Kidney (tissue), 14 donors: Measurements from ENCODE around the gene WIF1. TPM values are rescaled to one million over a fixed set of nuclear protein-coding genes. Genes with fewer than 3 reads are reported as not detected.

Experiments
- DNase-seq, 5 donors: peaks; one replicate each; pipeline ENCODE4 v3.0.0-alpha.2; 2013 to 2020
- FAIRE-seq: peaks from 2 replicates; lab custom pipeline; 2012; peaks lifted over from hg19 to GRCh38; lab: Jason Lieb, UNC
- H3K27ac ChIP-seq, 2 donors: one replicate each; pipeline ENCODE4 v1.7.0; 2013; ENCODE audit warnings: low read depth in 2 of 2, low read length in 2 of 2, inconsistent platforms in 1 of 2
- H3K27me3 ChIP-seq: one replicate; pipeline ENCODE4 v1.7.1; 2013; ENCODE audit warnings: low read length, inconsistent platforms; ENCODE audit not compliant: control insufficient read depth, insufficient read depth
- H3K36me3 ChIP-seq, 3 donors: one replicate each; pipeline versions ENCODE4 v1.7.0 to v1.7.1; 2013; ENCODE audit warnings: low read length in 3 of 3, control low read depth in 1 of 3, inconsistent platforms in 1 of 3; ENCODE audit not compliant: insufficient read depth in 3 of 3, control insufficient read depth in 2 of 3
- H3K4me1 ChIP-seq, 3 donors: one replicate each; pipeline versions ENCODE4 v1.7.0 to v1.7.1; 2013; ENCODE audit warnings: low read length in 3 of 3, inconsistent platforms in 1 of 3, low read depth in 1 of 3; ENCODE audit not compliant: control insufficient read depth in 2 of 3, insufficient read depth in 2 of 3
- H3K4me3 ChIP-seq, 3 donors: one replicate each; pipeline versions ENCODE4 v1.7.0 to v1.8.1; 2013; ENCODE audit warnings: low read length in 3 of 3, control low read depth in 1 of 3, inconsistent platforms in 1 of 3
- H3K9ac ChIP-seq, 3 donors: one replicate each; pipeline versions ENCODE4 v1.7.0 to v1.7.1; 2013; ENCODE audit warnings: low read length in 3 of 3, control low read depth in 1 of 3, inconsistent platforms in 1 of 3
- H3K9me3 ChIP-seq, 3 donors: one replicate each; pipeline versions ENCODE4 v1.7.0 to v1.7.1; 2013; ENCODE audit warnings: low read length in 3 of 3, control low read depth in 1 of 3, inconsistent platforms in 1 of 3; ENCODE audit not compliant: control insufficient read depth in 2 of 3, insufficient read depth in 1 of 3
- CTCF ChIP-seq: IDR thresholded peaks from 3 replicates; pipeline ENCODE4 v1.5.1; 2012; ENCODE audit warnings: mild to moderate bottlenecking, moderate library complexity, borderline replicate concordance; ENCODE audit not compliant: insufficient read depth; ENCODE audit errors: extremely low read depth
- intact Hi-C: fragments of 100-400 bp; cut with DNase I; formaldehyde crosslinking; loops from one replicate; pipeline ENCODE4 v1.11.1; 2022
- polyA plus RNA-seq: library from polyadenylated mRNA; stranded (reverse); fragments of 350-450 nt; fragmentation: Illumina TruSeq; extraction: RNeasy Lipid Tissue Mini Kit (QIAGEN cat#74804); gene quantifications from one replicate; pipeline ENCODE4 v1.2.3, GENCODE V29; 2014; ENCODE audit warnings: low read depth, low replicate concordance; ENCODE audit not compliant: insufficient read depth
- total RNA-seq: library from RNA; stranded (reverse); fragmentation: NEBNext Ultra II Directional; extraction: Animal tissue kit (Norgen Biotek cat#: 25700); gene quantifications from one replicate; pipeline ENCODE4 v1.2.1, GENCODE V29; 2021
- donor health status: control.
- donor health status: control.
- donor health status: control.
- donor health status: control.
- donor health status: control.
- donor health status: DM: yes; HTN: yes; CAD: no.
- donor health status: Normal renal cell carcinoma (clear cell type).

WIF1 gene
- total and polyA plus RNA-seq, 2 donors from 2014 or later, result not detected

GRCh38 chr12:65152596-65152995 is 31.5 kb upstream of the WIF1 start:
- no peak overlapping the region for H3K9ac ChIP-seq
- no peak overlapping the region for H3K4me3 ChIP-seq
- no peaks in the 10 kb centered on the region for H3K4me1 ChIP-seq
- H3K27me3 ChIP-seq, result no peaks in the 10 kb centered on the region
- TF ChIP-seq CTCF, result no peak
- H3K9me3 ChIP-seq, result no peaks in the 10 kb centered on the region
- intact Hi-C loops, result no loop called here
- DNase-seq (no peak), FAIRE-seq (no peak)
- no peak overlapping the region for H3K27ac ChIP-seq
- no peaks in the 10 kb centered on the region for H3K36me3 ChIP-seq

GRCh38 chr12:65152012-65152411 is 30.9 kb upstream of the WIF1 start:
- no peaks in the 10 kb centered on the region for H3K4me1 ChIP-seq

GRCh38 chr12:65147312-65147905 is 26.3 kb upstream of the WIF1 start:
- intact Hi-C loops, result no loop called here
- Histone ChIP-seq H3K27me3 (no peaks in the 10 kb centered on the region), H3K27ac (no peak overlapping the region), H3K36me3 (no peaks in the 10 kb centered on the region), H3K9ac (no peak overlapping the region), H3K9me3 (no peaks in the 10 kb centered on the region), H3K4me1 (no peaks in the 10 kb centered on the region), H3K4me3 (no peak overlapping the region)
- no peak for TF ChIP-seq CTCF
- FAIRE-seq, result no peak
- DNase-seq, result no peak

More at GRCh38 chr12:65152012-65152411, 30.9 kb upstream of the WIF1 start:
- DNase-seq (no peak), FAIRE-seq (no peak)
- Histone ChIP-seq H3K36me3 (no peaks in the 10 kb centered on the region), H3K9me3 (no peaks in the 10 kb centered on the region), H3K4me3 (no peak overlapping the region), H3K27ac (no peak overlapping the region), H3K27me3 (no peaks in the 10 kb centered on the region), H3K9ac (no peak overlapping the region)
- intact Hi-C loops, result no loop called here
- no peak for TF ChIP-seq CTCF

- FAIRE-seq, result no peak
- Histone ChIP-seq H3K27ac (no peak overlapping the region), H3K9ac (no peak overlapping the region), H3K4me3 (no peak overlapping the region), H3K9me3 (peaks cover 0 to 3% (median 3%) of the 10 kb centered on the region in 3 donors), H3K36me3 (no peaks in the 10 kb centered on the region), H3K4me1 (no peaks in the 10 kb centered on the region), H3K27me3 (no peaks in the 10 kb centered on the region)
- no peak for TF ChIP-seq CTCF
- intact Hi-C loops, result no loop called here
- no peak for DNase-seq
These were observed 19.6 kb upstream of the WIF1 start for GRCh38 chr12:65140738-65141137.
